GM18909 (cell line): ENCODE data around the gene H6PD.

Experiments
- ATAC-seq: cut with Tn5 transposase; IDR thresholded peaks from one replicate; pipeline ENCODE4 v1.9.1; 2021; ENCODE audit warnings: mild to moderate bottlenecking; ENCODE audit not compliant: unreplicated experiment, poor library complexity

Gene H6PD

GRCh38 chr1:9204156-9204720 is 30.3 kb upstream of the H6PD start:
- no peak for ATAC-seq

- ATAC-seq: no peak
Measured at GRCh38 chr1:9207086-9207485, 27.5 kb upstream of the H6PD start.

DNA sequence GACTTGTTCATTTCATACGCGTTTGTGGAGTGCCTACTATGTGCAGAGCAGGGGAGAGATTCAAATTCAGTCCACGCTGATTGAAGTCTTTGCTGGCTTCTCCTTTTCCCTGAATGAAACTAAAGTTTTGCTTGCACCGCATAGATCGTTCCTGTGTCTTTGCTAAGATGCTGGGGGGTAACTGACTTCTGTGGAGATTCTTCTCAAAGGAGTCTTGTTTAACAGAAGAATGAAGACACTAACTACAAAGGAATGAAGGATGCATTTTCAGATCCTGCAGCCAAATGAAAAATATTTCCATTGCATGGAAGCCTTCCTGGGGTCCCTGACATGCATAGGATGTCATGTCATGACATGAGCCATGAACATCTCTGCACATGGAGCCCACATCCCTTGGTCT is 26.9 kb upstream of the H6PD start:
- no peak for ATAC-seq

- ATAC-seq: no peak
Measured at GRCh38 chr1:9211291-9211811, 23.2 kb upstream of the H6PD start.

DNA sequence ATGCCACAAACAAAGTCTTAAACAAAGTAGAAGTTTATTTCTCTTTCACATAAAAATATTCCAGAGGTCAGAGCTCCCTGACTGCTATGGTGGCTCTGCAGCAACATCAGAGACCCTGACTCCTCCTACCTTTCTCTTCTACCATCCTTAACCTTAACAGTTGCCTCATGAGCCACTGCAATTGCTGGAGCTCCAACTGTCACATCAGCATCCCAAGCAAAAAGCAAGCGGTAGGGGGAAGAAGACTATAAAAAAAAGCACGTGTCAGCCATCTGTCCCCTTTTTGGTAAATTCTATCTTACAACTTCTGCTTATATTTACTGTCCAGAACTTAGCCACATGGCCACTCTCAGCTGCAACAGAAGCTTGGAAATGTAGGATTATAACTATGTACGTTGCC is 21.8 kb upstream of the H6PD start:
- ATAC-seq: no peak

GRCh38 chr1:9213956-9214355 is 20.6 kb upstream of the H6PD start:
- ATAC-seq: no peak

GRCh38 chr1:9218917-9219316 is 15.7 kb upstream of the H6PD start:
- no peak for ATAC-seq

- no peak for ATAC-seq
Measured at GRCh38 chr1:9222846-9223625, 11.5 kb upstream of the H6PD start.

DNA sequence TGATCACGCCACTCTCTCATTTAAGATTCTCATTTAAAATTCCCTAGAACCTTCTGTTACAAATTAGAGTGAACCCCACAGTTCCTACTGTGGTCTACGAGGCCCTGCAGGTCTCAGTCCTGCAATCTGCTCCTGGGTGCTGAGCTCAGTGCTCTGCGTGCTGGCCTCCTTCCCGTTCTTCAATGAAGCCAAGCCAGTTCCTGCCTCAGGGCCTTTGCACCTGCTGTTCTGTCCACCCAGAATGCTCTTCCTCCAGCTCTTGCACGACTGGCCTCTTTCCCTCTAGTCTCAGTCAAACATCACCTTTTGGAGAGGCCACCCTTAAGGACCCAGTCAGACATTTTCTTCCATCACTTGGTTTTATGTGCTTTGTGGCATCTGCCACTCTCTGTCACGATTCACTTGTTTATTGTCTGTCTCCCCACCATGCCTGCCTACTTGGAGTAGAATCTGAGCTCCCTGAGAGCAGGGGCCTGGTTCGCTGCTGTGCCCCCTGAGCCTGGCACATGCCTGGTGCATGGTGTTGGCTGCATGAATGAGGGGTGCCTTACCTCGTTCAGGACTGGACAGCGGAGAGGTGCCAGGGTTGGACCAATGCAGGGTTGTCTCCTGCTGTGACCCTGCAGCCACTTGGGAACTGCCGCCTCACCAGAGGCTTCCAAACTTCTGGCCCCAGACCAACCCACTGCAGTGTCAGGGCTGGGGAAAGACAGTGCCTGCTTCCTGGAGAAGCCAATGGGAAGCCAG is 9.7 kb upstream of the H6PD start:
- no peak for ATAC-seq

GRCh38 chr1:9225411-9225785 is 9.2 kb upstream of the H6PD start:
- ATAC-seq: no peak

DNA sequence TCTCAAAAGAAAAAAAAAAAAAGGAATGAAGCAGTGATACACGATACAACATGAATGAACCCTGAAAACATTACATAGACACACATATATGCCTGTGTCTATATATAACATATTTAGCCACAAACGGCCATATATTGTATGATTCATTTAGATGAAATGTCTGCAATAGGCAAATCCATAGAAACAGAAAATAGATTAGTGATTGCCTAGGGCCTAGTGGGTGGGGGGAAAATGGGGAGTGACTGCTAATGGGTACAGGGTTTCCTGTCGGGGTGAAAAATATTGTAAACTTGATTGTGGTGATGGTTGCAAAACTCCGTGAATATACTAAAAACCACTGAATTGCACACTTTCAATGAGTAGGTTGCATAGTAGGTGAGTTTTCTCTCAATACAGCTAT is 6.0 kb upstream of the H6PD start:
- ATAC-seq: no peak

DNA sequence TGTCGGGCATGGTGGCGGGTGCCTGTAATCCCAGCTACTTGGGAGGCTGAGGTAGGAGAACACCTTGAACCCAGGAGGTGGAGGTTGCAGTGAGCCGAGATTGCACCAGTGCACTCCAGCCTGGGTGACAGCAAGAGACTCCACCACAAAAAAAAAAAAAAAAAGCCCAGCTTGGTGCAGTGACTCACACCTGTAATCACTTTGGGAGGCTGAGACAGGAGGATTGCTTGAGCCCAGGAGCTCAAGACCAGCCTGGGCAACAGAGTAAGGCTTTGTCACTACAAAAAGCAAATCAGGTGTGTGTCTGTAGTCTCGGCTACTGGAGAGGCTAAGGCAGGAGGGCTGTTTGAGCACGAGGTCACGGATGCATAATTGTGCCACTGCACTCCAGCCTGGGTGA is 5.0 kb upstream of the H6PD start:
- no peak for ATAC-seq

- ATAC-seq: no peak
Measured at GRCh38 chr1:9230869-9231533, 3.6 kb upstream of the H6PD start.

DNA sequence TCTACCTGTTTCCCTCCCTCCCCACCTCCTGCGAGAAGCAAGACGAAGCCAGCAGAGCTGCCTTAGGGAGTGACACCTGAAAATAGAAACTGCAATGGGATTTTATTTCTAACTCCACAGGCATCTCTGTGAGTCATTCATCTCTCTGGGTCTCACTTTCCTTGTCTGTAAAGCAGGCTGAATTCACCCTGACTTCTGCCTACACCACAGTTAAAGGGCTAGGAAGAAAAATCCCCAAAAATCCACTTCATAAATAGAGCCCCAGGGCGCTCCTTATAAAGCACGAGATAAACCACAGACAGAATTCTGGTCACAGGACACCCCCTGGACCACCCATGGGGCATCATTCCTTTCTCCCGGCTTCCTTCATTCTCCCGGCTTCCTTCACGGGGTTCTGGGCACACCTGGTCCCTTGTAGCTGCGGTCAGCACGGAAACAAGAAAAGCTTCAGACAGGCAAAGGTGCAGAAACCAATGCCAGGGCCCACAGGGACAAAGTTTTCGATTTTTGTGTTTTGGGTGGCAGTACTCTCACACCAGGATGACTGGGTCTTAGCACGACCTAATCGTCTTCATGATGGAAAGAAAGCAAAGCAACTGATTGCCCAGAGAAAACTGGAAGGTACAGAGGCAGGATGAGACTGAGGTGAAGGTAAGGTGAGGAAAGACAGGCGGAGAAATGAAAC is 2.8 kb upstream of the H6PD start:
- no peak for ATAC-seq

GRCh38 chr1:9233241-9233941 is 1.2 kb upstream of the H6PD start:
- no peak for ATAC-seq

GRCh38 chr1:9233942-9234222 is 692 bp upstream of the H6PD start:
- no peak for ATAC-seq

- no peak for ATAC-seq
Measured at GRCh38 chr1:9235096-9235459, 504 bp downstream of the H6PD start.

- no peak for ATAC-seq
Measured at GRCh38 chr1:9235560-9235959, 986 bp downstream of the H6PD start.

- no peak for ATAC-seq
Measured at GRCh38 chr1:9238134-9238533, 3.6 kb downstream of the H6PD start.

- ATAC-seq: no peak
Measured at GRCh38 chr1:9238550-9238949, 4.0 kb downstream of the H6PD start.
